K562 (cell line): ENCODE results near the gene TGM1. TPM values are rescaled to one million over a fixed set of nuclear protein-coding genes. Genes with fewer than 3 reads are reported as not detected.
A peak's percentile ranks its signal among the peaks of the same experiment; 100 is the strongest.

Experiments used
- CREB1 ChIP-seq, 2 experiments: sonication (generic) in 1 of 2; formaldehyde crosslinking in 1 of 2; IDR thresholded peaks; 2 replicates each; pipeline versions ENCODE4 v1.6.1 to v1.8.0; 2012 to 2022; ENCODE audit warnings: inconsistent platforms in 1 of 2, mild to moderate bottlenecking in 1 of 2, missing genetic modification reagents in 1 of 2, moderate library complexity in 1 of 2
- CTBP1 ChIP-seq: fragments of 450-650 bp; IDR thresholded peaks from 2 replicates; pipeline ENCODE4 v1.6.1; 2016; ENCODE audit warnings: borderline replicate concordance
- DMBX1 ChIP-seq: fragments of 250-450 bp; sonication (Bioruptor Pico); IDR thresholded peaks from 2 replicates; pipeline ENCODE4 v1.8.0; 2022; ENCODE audit warnings: inconsistent platforms, mild to moderate bottlenecking, moderate library complexity, borderline replicate concordance
- ELF2 ChIP-seq: fragments of 250-450 bp; sonication (Bioruptor Pico); IDR thresholded peaks from 2 replicates; pipeline ENCODE4 v1.5.0; 2021; ENCODE audit warnings: mild to moderate bottlenecking
- FOXJ2 ChIP-seq: fragments of 200-800 bp; sonication (Bioruptor generic); IDR thresholded peaks from 2 replicates; pipeline ENCODE4 v1.6.1; 2016; ENCODE audit warnings: missing genetic modification characterization, missing compliant biosample characterization
- FOXM1 ChIP-seq, 2 experiments: fragments of 450-650 bp in 1 of 2; sonication (generic) in 1 of 2; formaldehyde crosslinking in 1 of 2; IDR thresholded peaks; 2 replicates each; pipeline versions ENCODE4 v1.6.1 to v1.9.0; 2017 to 2022; ENCODE audit warnings: low read depth in 2 of 2, mild to moderate bottlenecking in 2 of 2, missing genetic modification reagents in 1 of 2, moderate library complexity in 1 of 2
- HDAC2 ChIP-seq: fragments of 450-650 bp; IDR thresholded peaks from 2 replicates; pipeline ENCODE4 v1.6.1; 2016; ENCODE audit warnings: mild to moderate bottlenecking
- HDAC3 ChIP-seq: fragments of 450-650 bp; IDR thresholded peaks from 2 replicates; pipeline ENCODE4 v1.6.1; 2018; ENCODE audit warnings: borderline replicate concordance, mild to moderate bottlenecking, moderate library complexity; ENCODE audit not compliant: partially characterized antibody
- HSF4 ChIP-seq: fragments of 250-450 bp; sonication (Bioruptor Pico); IDR thresholded peaks from 2 replicates; pipeline ENCODE4 v2.1.2; 2022; ENCODE audit warnings: mild to moderate bottlenecking, moderate library complexity, borderline replicate concordance
- KLF16 ChIP-seq: IDR thresholded peaks from 2 replicates; pipeline ENCODE4 v1.6.1; 2016; ENCODE audit warnings: antibody characterized with exemption
- MECOM ChIP-seq: fragments of 250-450 bp; sonication (Bioruptor Pico); IDR thresholded peaks from 2 replicates; pipeline ENCODE4 v1.8.0; 2022; ENCODE audit warnings: inconsistent platforms
- NCOA1 ChIP-seq: fragments of 450-650 bp; IDR thresholded peaks from 2 replicates; pipeline ENCODE4 v1.6.1; 2016; ENCODE audit warnings: low read depth
- NCOR1 ChIP-seq: fragments of 450-650 bp; IDR thresholded peaks from 2 replicates; pipeline ENCODE4 v1.6.1; 2016; ENCODE audit warnings: mild to moderate bottlenecking, moderate library complexity
- PTBP1 ChIP-seq: fragments of 200-400 bp; formaldehyde crosslinking; IDR thresholded peaks from 2 replicates; pipeline ENCODE4 v1.6.1; 2017; ENCODE audit warnings: low read depth, low read length
- TAL1 ChIP-seq: fragments of 450-650 bp; IDR thresholded peaks from 2 replicates; pipeline ENCODE4 v1.6.1; 2016; ENCODE audit warnings: mild to moderate bottlenecking
- ZBTB7A ChIP-seq: IDR thresholded peaks from 2 replicates; pipeline ENCODE4 v1.6.1; 2011; ENCODE audit warnings: low read depth, mild to moderate bottlenecking, low read length, moderate library complexity, borderline replicate concordance; ENCODE audit not compliant: control insufficient read depth
- ZNF584 ChIP-seq: fragments of 200-800 bp; sonication (Bioruptor generic); IDR thresholded peaks from 2 replicates; pipeline ENCODE4 v1.6.1; 2016; ENCODE audit warnings: low read depth, mild to moderate bottlenecking, missing genetic modification characterization, missing compliant biosample characterization
- polyA plus RNA-seq, 8 experiments: library from polyadenylated mRNA; depleted of rRNA in 4 of 8; stranded (reverse) in 5 of 8; unstranded in 3 of 8; fragments of >200 nt; fragmentation: Nextera tagmentation in 2 of 8; fragmentation: Illumina TruSeq in 1 of 8; extraction: Ambion mirVana in 2 of 8; extraction: Trizol in 1 of 8; gene quantifications; 2 replicates each; pipeline versions ENCODE4 v1.2.1 to v1.2.3, GENCODE V29; 2011 to 2014; ENCODE audit warnings: inconsistent platforms in 1 of 8, missing spikeins in 1 of 8
- total RNA-seq, 7 experiments: library from RNA; depleted of rRNA in 6 of 7; stranded (reverse); fragments of >200 nt in 6 of 7; fragmentation: Illumina TruSeq in 2 of 7; extraction: Trizol in 2 of 7; gene quantifications; 2 replicates each; pipeline versions ENCODE4 v1.2.1 to v1.2.3, GENCODE V29; 2011 to 2021; ENCODE audit warnings: low replicate concordance in 1 of 7
- TF ChIP-seq, protein P1 (sequence below): sonication (generic); formaldehyde crosslinking; IDR thresholded peaks from 2 replicates; pipeline ENCODE4 v1.9.0; 2022; ENCODE audit warnings: mild to moderate bottlenecking, missing genetic modification reagents
- TF ChIP-seq, protein P2 (sequence below): sonication (generic); formaldehyde crosslinking; IDR thresholded peaks from 2 replicates; pipeline ENCODE4 v1.9.0; 2022; ENCODE audit warnings: mild to moderate bottlenecking, missing genetic modification reagents
- TF ChIP-seq, protein P3 (sequence below): fragments of 250-450 bp; sonication (Bioruptor Pico); IDR thresholded peaks from 2 replicates; pipeline ENCODE4 v1.4.0; 2020; ENCODE audit warnings: borderline replicate concordance
- TF ChIP-seq, protein P4 (sequence below), 2 experiments: fragments of 250-450 bp in 1 of 2; fragments of 450-650 bp in 1 of 2; sonication (Bioruptor Pico) in 1 of 2; IDR thresholded peaks; 2 replicates each; pipeline versions ENCODE4 v1.6.1 to v1.8.0; 2016 to 2021; ENCODE audit warnings: mild to moderate bottlenecking in 2 of 2, moderate library complexity in 2 of 2, missing compliant biosample characterization in 1 of 2, missing genetic modification characterization in 1 of 2
- TF ChIP-seq, protein P5 (sequence below): sonication (generic); formaldehyde crosslinking; IDR thresholded peaks from 2 replicates; pipeline ENCODE4 v1.8.0; 2022; ENCODE audit warnings: mild to moderate bottlenecking, missing genetic modification reagents

TGM1 gene
- total and polyA plus RNA-seq, 9 of the 15 experiments (the other 6 are each of a cell fraction or from before 2014, with no cell fraction given): 0.13 to 4.4 (median 0.88) TPM

DNA sequence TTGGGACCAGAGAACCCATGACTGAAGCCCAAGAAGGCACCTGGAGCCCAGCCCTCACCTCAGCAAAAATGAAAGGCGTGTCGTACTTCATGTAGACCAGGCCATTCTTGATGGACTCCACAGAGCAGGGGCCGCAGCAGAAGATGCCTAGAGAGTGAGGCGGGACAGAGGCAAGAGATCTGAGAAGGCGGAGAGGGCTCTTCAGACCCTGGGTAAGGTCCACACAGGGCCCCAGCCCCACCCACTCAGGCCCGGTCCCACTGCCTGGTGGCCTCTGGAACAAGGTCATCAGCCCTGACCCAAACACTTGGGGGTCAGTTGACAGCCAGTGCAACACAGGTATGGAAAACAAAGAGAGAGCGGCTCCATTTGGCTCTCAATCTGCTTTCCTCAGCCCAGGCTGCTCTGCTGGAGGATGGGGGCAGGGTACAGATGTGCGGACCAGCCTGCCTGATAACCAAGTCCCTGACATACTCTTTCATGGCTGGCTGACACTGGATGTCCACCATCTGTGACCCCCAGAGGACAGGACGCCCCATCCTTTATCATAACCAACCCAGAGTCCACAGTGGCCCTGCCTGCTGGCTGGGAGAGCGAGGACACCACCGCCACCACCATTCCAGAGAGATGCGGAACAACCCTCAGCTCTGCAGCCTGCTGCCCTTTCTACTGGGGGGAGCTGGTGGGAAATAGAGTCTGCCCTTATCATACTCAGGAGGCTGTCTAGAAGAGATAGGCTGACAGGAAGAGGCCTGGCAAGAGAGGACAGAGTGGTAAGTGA, 6.9 kb downstream of the TGM1 start (continued):
- TF ChIP-seq DMBX1 (CRISPR knock-in tag) (0 out of 2 replicates have a peak, but pooled peaks have one; percentile 72), ZNF584 (no peak), ZBTB7A (0 out of 2 replicates have a peak, but pooled peaks have one; percentile 15), ELF2 (CRISPR knock-in tag) (no peak), PTBP1 (0 out of 2 replicates have a peak, but pooled peaks have one; percentile 36), FOXM1 (IDR thresholded peaks at IDR 0.05; ENCODE audit: low read depth) (peak; percentile 76; the same call in 1 of the 2 replicates), FOXM1 (CRISPR knock-in tag; IDR thresholded peaks at IDR 0.05; ENCODE audit: low read depth) (no peak), FOXJ2 (tag) (no peak), HSF4 (CRISPR knock-in tag) (no peak), CREB1 (IDR thresholded peaks at IDR 0.05) (0 out of 2 replicates have a peak, but pooled peaks have one; percentile 55), CREB1 (CRISPR knock-in tag; IDR thresholded peaks at IDR 0.05) (no peak), HDAC3 (peak; percentile 65), NCOR1 (peak; percentile 96), MECOM (CRISPR knock-in tag) (peak; percentile 90), KLF16 (peak; percentile 93), NCOA1 (peak; percentile 64; the same call in 1 of the 2 replicates), HDAC2 (peak; percentile 37; the same call in 1 of the 2 replicates), CTBP1 (peak; percentile 86), TAL1 (peak; percentile 90)
- TF ChIP-seq, protein P1, sequence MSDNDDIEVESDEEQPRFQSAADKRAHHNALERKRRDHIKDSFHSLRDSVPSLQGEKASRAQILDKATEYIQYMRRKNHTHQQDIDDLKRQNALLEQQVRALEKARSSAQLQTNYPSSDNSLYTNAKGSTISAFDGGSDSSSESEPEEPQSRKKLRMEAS (CRISPR knock-in tag): peak; percentile 58; the same call in 1 of the 2 replicates
- TF ChIP-seq, protein P2, sequence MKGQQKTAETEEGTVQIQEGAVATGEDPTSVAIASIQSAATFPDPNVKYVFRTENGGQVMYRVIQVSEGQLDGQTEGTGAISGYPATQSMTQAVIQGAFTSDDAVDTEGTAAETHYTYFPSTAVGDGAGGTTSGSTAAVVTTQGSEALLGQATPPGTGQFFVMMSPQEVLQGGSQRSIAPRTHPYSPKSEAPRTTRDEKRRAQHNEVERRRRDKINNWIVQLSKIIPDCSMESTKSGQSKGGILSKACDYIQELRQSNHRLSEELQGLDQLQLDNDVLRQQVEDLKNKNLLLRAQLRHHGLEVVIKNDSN (CRISPR knock-in tag): no peak
- TF ChIP-seq, protein P3, sequence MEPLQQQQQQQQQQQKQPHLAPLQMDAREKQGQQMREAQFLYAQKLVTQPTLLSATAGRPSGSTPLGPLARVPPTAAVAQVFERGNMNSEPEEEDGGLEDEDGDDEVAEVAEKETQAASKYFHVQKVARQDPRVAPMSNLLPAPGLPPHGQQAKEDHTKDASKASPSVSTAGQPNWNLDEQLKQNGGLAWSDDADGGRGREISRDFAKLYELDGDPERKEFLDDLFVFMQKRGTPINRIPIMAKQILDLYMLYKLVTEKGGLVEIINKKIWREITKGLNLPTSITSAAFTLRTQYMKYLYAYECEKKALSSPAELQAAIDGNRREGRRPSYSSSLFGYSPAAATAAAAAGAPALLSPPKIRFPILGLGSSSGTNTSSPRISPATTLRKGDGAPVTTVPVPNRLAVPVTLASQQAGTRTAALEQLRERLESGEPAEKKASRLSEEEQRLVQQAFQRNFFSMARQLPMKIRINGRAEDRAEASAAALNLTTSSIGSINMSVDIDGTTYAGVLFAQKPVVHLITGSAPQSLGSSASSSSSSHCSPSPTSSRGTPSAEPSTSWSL (CRISPR knock-in tag): no peak
- TF ChIP-seq, protein P4, sequence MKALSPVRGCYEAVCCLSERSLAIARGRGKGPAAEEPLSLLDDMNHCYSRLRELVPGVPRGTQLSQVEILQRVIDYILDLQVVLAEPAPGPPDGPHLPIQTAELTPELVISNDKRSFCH (CRISPR knock-in tag; IDR thresholded peaks at IDR 0.05): no peak
- TF ChIP-seq, protein P4 (tag; IDR thresholded peaks at IDR 0.05): 0 out of 2 replicates have a peak, but pooled peaks have one; percentile 40
- TF ChIP-seq, protein P5, sequence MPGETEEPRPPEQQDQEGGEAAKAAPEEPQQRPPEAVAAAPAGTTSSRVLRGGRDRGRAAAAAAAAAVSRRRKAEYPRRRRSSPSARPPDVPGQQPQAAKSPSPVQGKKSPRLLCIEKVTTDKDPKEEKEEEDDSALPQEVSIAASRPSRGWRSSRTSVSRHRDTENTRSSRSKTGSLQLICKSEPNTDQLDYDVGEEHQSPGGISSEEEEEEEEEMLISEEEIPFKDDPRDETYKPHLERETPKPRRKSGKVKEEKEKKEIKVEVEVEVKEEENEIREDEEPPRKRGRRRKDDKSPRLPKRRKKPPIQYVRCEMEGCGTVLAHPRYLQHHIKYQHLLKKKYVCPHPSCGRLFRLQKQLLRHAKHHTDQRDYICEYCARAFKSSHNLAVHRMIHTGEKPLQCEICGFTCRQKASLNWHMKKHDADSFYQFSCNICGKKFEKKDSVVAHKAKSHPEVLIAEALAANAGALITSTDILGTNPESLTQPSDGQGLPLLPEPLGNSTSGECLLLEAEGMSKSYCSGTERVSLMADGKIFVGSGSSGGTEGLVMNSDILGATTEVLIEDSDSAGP: no peak
